OCI-LY7 (cell line): Measurements from ENCODE around the gene GSE1.

ENCODE experiments used
- CTCF ChIP-seq: fragments of 200-600 bp; sonication (generic); conservative IDR thresholded peaks from 2 replicates; pipeline ENCODE4 v1.5.1; 2014; ENCODE audit warnings: mild to moderate bottlenecking, antibody characterized with exemption, low read length, moderate library complexity, mixed read lengths
- EZH2phosphoT487 ChIP-seq: fragments of 200-600 bp; sonication (generic); IDR thresholded peaks from 2 replicates; pipeline ENCODE4 v1.6.1; 2018; ENCODE audit warnings: low read depth, borderline replicate concordance, mild to moderate bottlenecking, mixed run types, antibody characterized with exemption, low read length, moderate library complexity, mixed read lengths

GRCh38 chr16:85689950-85690320 lies 76.8 kb downstream of the GSE1 start:
- no peak for TF ChIP-seq CTCF
- no peak for TF ChIP-seq EZH2phosphoT487
